SK-N-SH treated with all-trans-retinoic acid at 6 μM for 48 hours (cell line): ENCODE data around the gene RNF126.
"Not testable (repeated sequence)": the region's sequence is repeated elsewhere in the genome, so short reads cannot be mapped to it uniquely, and the experiment has no call there.

Source experiments
- ARNTL ChIP-seq: fragments of 450-650 bp; formaldehyde crosslinking; IDR thresholded peaks from 2 replicates; pipeline ENCODE4 v1.5.0; 2020; ENCODE audit warnings: low read depth, mild to moderate bottlenecking, moderate library complexity, borderline replicate concordance
- BACH2 ChIP-seq: fragments of 250-450 bp; sonication (Bioruptor Pico); IDR thresholded peaks from 2 replicates; pipeline ENCODE4 v1.9.0; 2021; ENCODE audit warnings: mild to moderate bottlenecking, borderline replicate concordance
- CREB5 ChIP-seq: fragments of 250-450 bp; sonication (Bioruptor Pico); IDR thresholded peaks from 2 replicates; pipeline ENCODE4 v1.5.1; 2020; ENCODE audit warnings: low read depth, mild to moderate bottlenecking, moderate library complexity
- ESRRG ChIP-seq: fragments of 250-450 bp; sonication (Bioruptor Pico); IDR thresholded peaks from 2 replicates; pipeline ENCODE4 v1.6.1; 2021; ENCODE audit warnings: mild to moderate bottlenecking
- GLIS3 ChIP-seq: fragments of 250-450 bp; sonication (Bioruptor Pico); IDR thresholded peaks from 2 replicates; pipeline ENCODE4 v1.5.0; 2020; ENCODE audit warnings: mild to moderate bottlenecking, moderate library complexity
- ISL1 ChIP-seq: fragments of 250-450 bp; sonication (Bioruptor Pico); IDR thresholded peaks from 2 replicates; pipeline ENCODE4 v2.1.2; 2022; ENCODE audit warnings: mild to moderate bottlenecking, moderate library complexity
- PATZ1 ChIP-seq: fragments of 250-450 bp; sonication (Bioruptor Pico); IDR thresholded peaks from 2 replicates; pipeline ENCODE4 v1.8.0; 2020; ENCODE audit warnings: mild to moderate bottlenecking, moderate library complexity, borderline replicate concordance
- ZFP3 ChIP-seq: fragments of 250-450 bp; sonication (Bioruptor Pico); IDR thresholded peaks from 2 replicates; pipeline ENCODE4 v1.5.0; 2020; ENCODE audit warnings: mild to moderate bottlenecking, moderate library complexity
- ZFP30 ChIP-seq: fragments of 450-650 bp; formaldehyde crosslinking; IDR thresholded peaks from 2 replicates; pipeline ENCODE4 v1.5.0; 2022; ENCODE audit warnings: mild to moderate bottlenecking, moderate library complexity

- not testable (repeated sequence) for TF ChIP-seq PATZ1 (CRISPR knock-in tag); ZFP3 (CRISPR knock-in tag); ISL1 (CRISPR knock-in tag); ZFP30 (CRISPR knock-in tag); CREB5 (CRISPR knock-in tag); BACH2 (CRISPR knock-in tag); ARNTL (CRISPR knock-in tag); ESRRG (CRISPR knock-in tag); GLIS3
These were observed 4.1 kb upstream of the RNF126 start for GRCh38 chr19:666985-667573.
